NCI-H510A treated with DMSO at 0.1 percent for 48 hours (cell line): ENCODE data around the gene NDUFS7.

ENCODE experiments used
- DNase-seq: peaks from one replicate; lab custom pipeline; 2025; lab: John Stamatoyannopoulos, UW

The NDUFS7 gene

GRCh38 chr19:1400281-1401137, 16.8 kb downstream of the NDUFS7 start:
- no peak for DNase-seq

- DNase-seq = no peak
Observed at GRCh38 chr19:1401138-1401888, 17.6 kb downstream of the NDUFS7 start, which contains the start of gene GAMT. TSS of gene GAMT (minus strand) at chr19:1401542. CDS start at chr19:1401476, 66 bp downstream.

- DNase-seq = no peak
Observed at GRCh38 chr19:1401889-1402217, 18.1 kb downstream of the NDUFS7 start.

DNA sequence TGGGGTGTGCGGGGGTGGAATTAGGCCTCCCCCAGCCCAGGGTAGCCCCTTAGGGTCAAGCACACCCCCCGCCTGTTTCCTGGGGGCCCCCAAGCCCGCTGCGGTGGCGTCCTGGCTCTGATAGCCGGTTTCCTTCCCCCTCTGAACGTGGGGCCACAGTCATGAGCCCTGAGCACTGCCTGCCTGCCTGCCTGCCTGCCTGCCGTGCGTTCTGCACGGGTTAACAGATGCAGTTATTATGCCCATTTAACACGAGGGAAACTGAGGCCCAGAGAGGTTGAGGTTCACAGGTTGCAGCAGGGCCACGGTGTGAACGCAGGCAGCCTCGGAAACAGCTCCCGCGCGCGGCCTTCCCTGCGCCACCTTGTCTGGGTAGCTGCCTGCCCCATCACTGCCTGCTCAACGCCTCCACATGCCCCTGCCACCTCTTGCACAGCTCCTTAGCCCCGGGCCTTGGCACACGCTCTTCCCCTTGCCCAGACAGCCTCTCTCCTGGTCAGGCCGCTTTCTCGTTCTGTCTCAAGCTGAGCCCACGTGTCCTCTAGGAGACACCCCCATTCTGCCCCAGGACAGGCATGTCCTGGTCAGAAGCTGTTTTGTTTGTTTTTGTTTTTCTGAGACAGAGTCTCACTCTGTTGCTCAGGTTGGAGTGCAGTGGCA, 18.8 kb downstream of the NDUFS7 start:
- no peak for DNase-seq

- peak; percentile 91 for DNase-seq
Observed at GRCh38 chr19:1406774-1407527, 23.2 kb downstream of the NDUFS7 start.

DNA sequence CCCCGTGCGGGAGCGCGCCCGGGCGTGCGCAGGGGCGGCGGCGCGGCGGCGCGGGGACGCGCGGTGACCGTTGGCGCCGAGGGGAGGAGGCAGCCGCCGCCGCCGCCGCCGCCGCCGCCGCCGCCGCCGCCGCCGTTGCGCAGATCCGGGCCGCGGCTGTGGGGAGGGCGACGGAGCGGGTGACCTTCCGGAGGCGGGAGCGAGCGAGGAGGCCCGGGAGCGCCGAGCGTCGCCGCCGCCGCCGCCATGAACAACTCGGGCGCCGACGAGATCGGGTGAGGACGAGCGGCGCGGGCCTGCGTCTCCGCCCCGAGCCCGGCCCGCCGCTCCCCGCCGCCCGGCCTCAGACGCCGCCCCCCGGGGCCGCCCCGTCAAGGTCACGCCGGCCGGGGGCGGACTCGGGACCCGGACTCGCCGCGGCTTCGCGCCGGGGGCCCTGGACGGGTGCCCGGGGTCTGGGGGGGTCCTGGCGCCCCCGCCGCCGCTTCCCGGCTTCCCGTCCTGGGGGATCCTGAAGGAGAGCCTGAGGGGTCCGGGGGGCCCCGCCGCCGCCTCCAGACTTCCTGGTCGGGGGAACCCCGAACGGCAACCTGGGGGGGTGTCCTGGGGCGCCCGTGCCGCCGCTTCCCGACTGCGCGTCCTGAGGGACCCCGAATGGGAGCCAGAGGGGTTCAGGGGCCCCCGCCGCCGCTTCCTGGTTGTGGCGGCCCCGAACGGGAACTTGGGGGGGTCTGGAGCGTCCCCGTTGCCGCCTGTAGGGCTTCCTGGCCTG, 24.0 kb downstream of the NDUFS7 start, which contains the start of gene DAZAP1:
TSS of gene DAZAP1 (plus strand) at position 59 of the 772 bp plus-strand sequence. CDS start at position 247, 188 bp downstream.
- DNase-seq = no peak

- no peak for DNase-seq
Observed at GRCh38 chr19:1408300-1409203, 24.8 kb downstream of the NDUFS7 start.

DNA sequence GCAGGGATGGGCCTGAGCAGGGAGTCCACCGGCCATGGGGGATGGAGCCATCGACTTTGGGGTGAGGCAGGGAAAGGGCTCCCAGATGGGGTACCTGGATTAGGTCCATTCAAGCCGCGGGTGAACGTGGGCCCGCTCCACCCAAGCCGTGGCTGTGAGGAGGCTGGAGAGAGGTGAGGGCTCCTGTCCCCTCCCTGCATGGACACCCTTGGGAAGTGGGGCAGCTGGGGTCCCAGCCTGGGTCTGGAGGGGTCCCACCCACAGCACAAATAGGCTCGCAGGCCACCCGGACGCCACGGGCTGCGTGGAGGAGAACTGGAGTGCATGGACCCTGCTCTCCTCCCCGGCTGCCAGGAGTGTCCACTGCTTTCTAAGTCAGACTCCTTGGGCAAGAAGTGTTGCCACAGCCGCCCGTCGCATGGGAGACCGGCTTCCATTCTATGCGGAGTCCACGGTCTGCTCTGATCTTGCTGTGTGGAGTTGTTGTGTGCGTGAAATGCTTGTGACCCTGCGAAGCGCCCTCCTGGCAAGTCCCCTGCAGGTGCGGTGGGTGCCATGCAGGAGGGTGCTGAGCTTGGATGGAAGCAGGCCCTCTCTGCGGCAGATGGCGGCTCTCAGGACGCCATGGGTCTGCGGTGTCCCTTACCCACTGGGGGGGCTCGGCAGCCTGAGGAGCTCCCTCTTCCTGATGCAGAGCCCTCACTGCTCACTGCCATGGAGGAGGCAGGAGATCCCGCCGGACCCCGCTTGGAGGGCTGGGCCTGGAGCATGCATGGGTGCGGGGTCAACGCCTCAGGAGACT, 25.7 kb downstream of the NDUFS7 start:
- no peak for DNase-seq

DNA sequence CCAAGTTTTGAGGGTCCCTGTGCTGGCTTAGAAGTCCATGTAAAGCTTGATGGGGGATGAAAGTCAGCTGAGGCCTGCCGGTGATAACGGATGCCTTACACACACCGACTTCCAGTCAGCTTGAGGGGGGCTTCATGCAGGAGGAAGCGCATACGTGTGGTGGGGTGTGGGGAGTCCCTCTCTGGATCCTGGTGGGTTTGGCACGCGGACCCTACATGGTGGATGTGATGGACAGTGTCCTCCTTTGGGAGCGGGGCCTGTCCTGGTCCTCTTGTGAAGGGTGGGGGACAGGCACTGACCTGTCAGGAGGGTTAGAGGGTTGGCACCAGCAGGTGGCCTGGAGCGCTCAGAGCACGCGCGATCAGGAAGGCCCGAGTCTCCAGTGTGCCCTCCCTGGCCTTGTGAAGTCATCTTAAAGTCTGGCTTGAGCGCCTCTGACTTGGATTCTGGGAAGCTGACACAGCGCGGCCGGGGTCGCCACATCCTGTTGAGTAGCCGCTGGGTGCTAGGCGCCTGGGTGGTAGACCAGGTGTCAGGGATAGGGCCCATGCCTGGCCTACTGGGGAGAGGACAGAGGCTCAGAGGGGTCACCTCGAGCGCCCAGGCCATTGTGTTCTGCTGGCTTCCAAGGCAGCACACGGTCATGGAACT, 26.6 kb downstream of the NDUFS7 start:
- no peak for DNase-seq

- no peak for DNase-seq
Observed at GRCh38 chr19:1410789-1411188, 27.1 kb downstream of the NDUFS7 start.

- no peak for DNase-seq
Observed at GRCh38 chr19:1411255-1412191, 27.8 kb downstream of the NDUFS7 start.

- no peak for DNase-seq
Observed at GRCh38 chr19:1412323-1412923, 28.7 kb downstream of the NDUFS7 start.

DNA sequence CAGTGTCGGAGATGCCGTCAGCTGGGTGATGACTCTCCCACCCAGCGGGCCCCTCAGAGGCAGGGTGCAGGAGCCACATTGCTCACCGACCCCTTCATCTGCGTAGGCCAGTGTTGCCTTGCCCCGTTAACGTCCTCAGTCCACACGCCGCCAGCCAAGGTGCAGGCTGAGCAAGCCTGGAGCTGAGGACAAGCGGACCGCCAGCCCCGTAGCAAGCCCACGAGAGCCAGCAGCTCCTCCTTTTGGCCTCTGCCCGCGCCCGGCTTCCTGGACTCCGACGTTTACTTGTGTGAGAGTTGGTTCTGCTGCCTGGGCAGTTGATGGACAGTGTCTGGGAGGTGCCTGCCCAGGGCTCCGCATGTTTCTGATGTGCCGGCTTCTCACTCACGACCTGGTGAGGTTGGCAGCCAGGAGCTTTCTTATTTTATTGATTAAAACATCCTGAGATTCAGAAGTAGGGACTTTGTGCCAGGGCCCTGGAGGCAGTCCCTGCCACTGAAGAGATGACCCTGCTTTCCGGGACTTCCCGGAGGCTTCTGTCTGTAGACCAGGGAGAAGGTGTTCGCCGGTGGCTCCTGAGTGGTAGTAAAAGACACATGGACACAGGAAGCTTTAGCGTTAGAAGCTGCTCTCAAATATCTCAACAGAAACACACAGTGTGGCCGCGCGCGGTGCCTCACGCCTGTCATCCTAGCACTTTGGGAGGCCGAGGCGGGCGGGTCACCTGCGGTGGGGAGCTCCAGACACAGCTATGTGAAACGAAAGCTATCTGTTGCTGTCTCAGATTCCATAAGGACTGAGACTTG, 29.5 kb downstream of the NDUFS7 start:
- no peak for DNase-seq

- no peak for DNase-seq
Observed at GRCh38 chr19:1416014-1416841, 32.5 kb downstream of the NDUFS7 start.

GRCh38 chr19:1417145-1417544, 33.4 kb downstream of the NDUFS7 start:
- no peak for DNase-seq
